Measurements from ENCODE around the gene THOP1.

THOP1 gene

DNA sequence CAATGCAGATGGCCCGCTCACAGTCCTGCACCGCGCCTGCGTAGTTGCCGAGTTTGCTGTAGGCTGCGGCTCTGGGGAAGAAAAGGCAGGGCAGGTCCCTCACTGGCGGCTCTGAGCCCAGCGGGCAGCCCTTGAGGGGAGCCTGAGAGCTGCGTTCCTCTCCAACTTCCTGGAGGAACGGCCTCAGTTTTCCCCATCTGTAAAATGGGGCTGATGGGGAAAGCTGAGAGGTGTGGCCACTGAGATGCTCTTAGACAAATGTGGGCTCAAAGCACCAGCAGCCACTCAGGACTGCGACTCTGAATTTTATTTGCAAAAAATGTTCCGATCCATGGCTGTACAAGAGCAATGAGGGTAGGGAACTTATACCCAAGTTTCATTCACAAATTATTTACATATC lies 21.6 kb upstream of the THOP1 start:
- H3K27me3 ChIP-seq = no peaks in the 10 kb centered on the region
- H3K36me3 ChIP-seq = peaks cover 98% of the 10 kb centered on the region
- TF ChIP-seq, protein P1, sequence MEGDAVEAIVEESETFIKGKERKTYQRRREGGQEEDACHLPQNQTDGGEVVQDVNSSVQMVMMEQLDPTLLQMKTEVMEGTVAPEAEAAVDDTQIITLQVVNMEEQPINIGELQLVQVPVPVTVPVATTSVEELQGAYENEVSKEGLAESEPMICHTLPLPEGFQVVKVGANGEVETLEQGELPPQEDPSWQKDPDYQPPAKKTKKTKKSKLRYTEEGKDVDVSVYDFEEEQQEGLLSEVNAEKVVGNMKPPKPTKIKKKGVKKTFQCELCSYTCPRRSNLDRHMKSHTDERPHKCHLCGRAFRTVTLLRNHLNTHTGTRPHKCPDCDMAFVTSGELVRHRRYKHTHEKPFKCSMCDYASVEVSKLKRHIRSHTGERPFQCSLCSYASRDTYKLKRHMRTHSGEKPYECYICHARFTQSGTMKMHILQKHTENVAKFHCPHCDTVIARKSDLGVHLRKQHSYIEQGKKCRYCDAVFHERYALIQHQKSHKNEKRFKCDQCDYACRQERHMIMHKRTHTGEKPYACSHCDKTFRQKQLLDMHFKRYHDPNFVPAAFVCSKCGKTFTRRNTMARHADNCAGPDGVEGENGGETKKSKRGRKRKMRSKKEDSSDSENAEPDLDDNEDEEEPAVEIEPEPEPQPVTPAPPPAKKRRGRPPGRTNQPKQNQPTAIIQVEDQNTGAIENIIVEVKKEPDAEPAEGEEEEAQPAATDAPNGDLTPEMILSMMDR (IDR thresholded peaks at IDR 0.05) = no peak
- H3K4me1 ChIP-seq (ENCODE audit: control insufficient read depth in 1 of 2, insufficient read depth in 1 of 2, low read depth in 1 of 2, low read length in 1 of 2) = no peaks in the 10 kb centered on the region
- H3K27ac ChIP-seq = no peak overlapping the region
- no peak overlapping the region for H3K4me3 ChIP-seq (ENCODE audit: low read depth in 1 of 2, low read length in 1 of 2)
- H3K9me3 ChIP-seq = no peaks in the 10 kb centered on the region

DNA sequence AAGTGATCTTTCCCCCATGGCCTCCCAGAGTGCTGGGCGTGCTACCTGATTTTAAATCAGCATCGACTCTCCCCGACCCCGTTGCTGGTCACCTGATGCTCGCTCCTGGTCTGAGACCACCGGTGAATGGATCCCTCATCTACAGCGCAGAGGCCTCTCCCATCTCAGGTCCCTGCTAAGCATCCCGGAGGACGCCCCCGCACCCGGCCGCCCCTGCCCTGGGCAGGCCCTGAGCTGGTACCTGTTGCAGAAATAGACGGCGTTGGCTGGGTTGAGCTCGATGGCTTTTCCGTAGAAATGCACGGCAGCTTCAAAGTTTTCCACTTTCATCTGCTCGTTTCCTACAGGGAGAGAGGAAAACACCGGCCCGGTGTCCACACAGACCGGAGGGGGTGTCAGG lies 20.4 kb upstream of the THOP1 start:
- H3K36me3 ChIP-seq = peaks cover 89% of the 10 kb centered on the region
- TF ChIP-seq, protein P1 (IDR thresholded peaks at IDR 0.05) = no peak

DNA sequence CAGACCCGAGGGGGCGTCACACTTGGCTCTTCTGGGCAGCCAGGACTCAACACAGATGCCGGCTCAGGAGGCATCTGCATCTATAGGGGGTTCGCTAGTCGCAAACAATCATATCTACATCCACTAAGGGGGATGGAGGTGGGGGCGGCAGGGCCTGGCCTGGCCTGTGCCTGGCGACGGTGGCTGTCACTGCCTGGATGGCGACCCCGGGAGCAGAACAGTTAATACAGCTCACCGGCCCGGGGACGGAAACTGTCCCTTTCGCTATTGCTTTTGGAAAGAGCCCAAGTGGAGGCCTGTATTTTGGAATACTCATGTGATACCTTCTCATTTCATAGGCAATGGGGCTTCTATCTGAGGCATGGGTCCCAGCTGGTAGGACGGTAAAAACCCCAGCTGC lies 19.9 kb upstream of the THOP1 start:
- Histone ChIP-seq H3K9me3 (no peaks in the 10 kb centered on the region), H3K27me3 (no peaks in the 10 kb centered on the region), H3K36me3 (peaks cover 85% of the 10 kb centered on the region), H3K27ac (no peak overlapping the region), H3K4me1 (ENCODE audit: control insufficient read depth in 1 of 2, insufficient read depth in 1 of 2, low read depth in 1 of 2, low read length in 1 of 2) (peaks cover 5% of the 10 kb centered on the region in 2 experiments), H3K4me3 (ENCODE audit: low read depth in 1 of 2, low read length in 1 of 2) (no peak overlapping the region)
- TF ChIP-seq, protein P1 (IDR thresholded peaks at IDR 0.05) = no peak

More for the DNA sequence above, 20.4 kb upstream of the THOP1 start:
- Histone ChIP-seq H3K27me3 (no peaks in the 10 kb centered on the region), H3K4me1 (ENCODE audit: control insufficient read depth in 1 of 2, insufficient read depth in 1 of 2, low read depth in 1 of 2, low read length in 1 of 2) (peaks cover under 1 to 1% of the 10 kb centered on the region in 2 experiments), H3K27ac (no peak overlapping the region), H3K9me3 (no peaks in the 10 kb centered on the region), H3K4me3 (ENCODE audit: low read depth in 1 of 2, low read length in 1 of 2) (no peak overlapping the region)

DNA sequence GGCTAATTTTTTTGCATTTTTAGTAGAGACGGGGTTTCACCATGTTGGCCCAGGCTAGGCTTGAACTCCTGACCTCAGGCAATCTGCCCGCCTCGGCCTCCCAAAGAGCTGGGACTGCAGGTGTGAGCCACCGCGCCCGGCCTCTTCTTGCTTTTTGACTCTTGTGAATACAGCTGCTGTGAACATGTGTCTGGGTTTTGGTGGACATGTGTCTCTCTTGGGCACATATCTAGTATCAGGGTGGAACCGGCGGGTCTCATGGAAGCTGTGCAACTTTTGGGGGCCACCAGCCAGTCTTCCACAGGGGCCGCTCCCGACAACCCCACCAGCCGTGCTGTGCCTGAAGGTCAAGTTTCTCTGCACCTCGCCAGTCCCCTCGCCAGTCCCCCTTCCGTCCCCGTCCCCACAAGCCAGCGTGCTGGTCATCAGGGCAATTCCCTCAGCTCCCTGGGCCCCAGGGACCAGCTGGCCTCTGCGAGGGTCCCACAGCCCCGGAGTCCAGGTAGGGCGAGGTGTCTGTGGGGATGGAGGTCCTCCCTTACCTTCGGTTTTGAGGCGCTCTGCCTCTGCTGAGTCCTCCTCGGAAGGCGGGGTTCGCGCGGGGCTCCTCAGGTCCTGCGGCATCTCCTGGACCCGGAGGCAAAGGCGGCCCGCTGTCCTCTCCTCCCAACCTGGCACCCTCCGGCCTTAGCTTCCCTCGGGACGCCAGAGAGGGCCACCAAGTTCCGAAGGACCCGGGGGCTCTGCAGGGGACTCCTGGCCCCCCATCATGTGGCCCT lies 18.5 kb upstream of the THOP1 start:
- Histone ChIP-seq H3K4me1 (ENCODE audit: control insufficient read depth in 1 of 2, insufficient read depth in 1 of 2, low read depth in 1 of 2, low read length in 1 of 2) (peaks cover 5 to 8% of the 10 kb centered on the region in 2 experiments), H3K4me3 (ENCODE audit: low read depth in 1 of 2, low read length in 1 of 2) (no peak overlapping the region), H3K36me3 (peaks cover 72% of the 10 kb centered on the region), H3K27me3 (no peaks in the 10 kb centered on the region), H3K27ac (no peak overlapping the region), H3K9me3 (no peaks in the 10 kb centered on the region)
- TF ChIP-seq, protein P1 (IDR thresholded peaks at IDR 0.05) = no peak

DNA sequence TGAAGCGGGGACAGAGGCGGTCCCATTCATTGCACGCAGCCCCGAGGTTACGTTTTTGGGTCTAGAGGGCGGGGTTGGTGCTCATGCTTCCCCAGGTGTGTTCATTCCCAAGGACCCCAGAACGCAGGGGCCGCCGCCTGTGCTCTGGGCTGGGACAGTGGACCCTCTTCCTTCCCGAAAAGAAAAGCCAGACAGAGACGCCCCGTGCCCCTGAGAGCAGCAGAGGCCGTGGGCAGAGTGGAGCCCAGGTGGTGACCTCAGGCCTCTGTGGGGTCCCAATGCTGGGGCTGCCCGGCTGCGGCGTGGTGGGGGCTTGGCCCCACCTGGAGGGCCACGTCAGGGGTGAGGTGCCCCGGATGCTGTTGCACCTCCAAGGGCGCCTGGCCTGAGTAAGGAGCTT lies 17.6 kb upstream of the THOP1 start:
- no peak overlapping the region for H3K4me3 ChIP-seq (ENCODE audit: low read depth in 1 of 2, low read length in 1 of 2)
- no peaks in the 10 kb centered on the region for H3K27me3 ChIP-seq
- peaks cover 63% of the 10 kb centered on the region for H3K36me3 ChIP-seq
- H3K9me3 ChIP-seq = no peaks in the 10 kb centered on the region
- TF ChIP-seq, protein P1 (IDR thresholded peaks at IDR 0.05) = no peak
- peaks cover 5 to 8% of the 10 kb centered on the region in 2 experiments for H3K4me1 ChIP-seq (ENCODE audit: control insufficient read depth in 1 of 2, insufficient read depth in 1 of 2, low read depth in 1 of 2, low read length in 1 of 2)
- no peak overlapping the region for H3K27ac ChIP-seq
